Suppressor macrophage treated with lipopolysaccharide for 1 hour (primary cell): Measurements from ENCODE around the gene STARD5.
A peak's percentile ranks its signal among the peaks of the same experiment; 100 is the strongest.

Experiments
- DNase-seq, 3 donors: peaks; one replicate each; pipeline ENCODE4 v3.0.0-alpha.2; 2020 to 2022

Gene STARD5

GRCh38 chr15:81292523-81293001 is 31.4 kb downstream of the STARD5 start:
- DNase-seq = peak in 2 of 3 donors; percentile 37 to 56

GRCh38 chr15:81291916-81292522 is 31.9 kb downstream of the STARD5 start:
- DNase-seq = no peak

GRCh38 chr15:81289910-81290309 is 34.0 kb downstream of the STARD5 start:
- no peak for DNase-seq

GRCh38 chr15:81288616-81289015 is 35.3 kb downstream of the STARD5 start:
- DNase-seq = no peak

- DNase-seq = no peak
These were observed 35.9 kb downstream of the STARD5 start for GRCh38 chr15:81288040-81288439.

GRCh38 chr15:81286621-81287121 is 37.3 kb downstream of the STARD5 start:
- peak; percentile 76 to 83 (median 77) for DNase-seq

- DNase-seq = no peak
These were observed 38.5 kb downstream of the STARD5 start for GRCh38 chr15:81285461-81285860.

- DNase-seq = peak in 2 of 3 donors; percentile 39
These were observed 39.5 kb downstream of the STARD5 start for GRCh38 chr15:81284256-81285031.

- no peak for DNase-seq
These were observed 41.0 kb downstream of the STARD5 start for GRCh38 chr15:81282911-81283310.

GRCh38 chr15:81282606-81282895 is 41.4 kb downstream of the STARD5 start:
- DNase-seq = no peak

GRCh38 chr15:81281766-81282605 is 42.0 kb downstream of the STARD5 start:
- DNase-seq = peak; percentile 47 to 68 (median 66)

- no peak for DNase-seq
These were observed 42.5 kb downstream of the STARD5 start for GRCh38 chr15:81281456-81281735.

GRCh38 chr15:81280696-81281455 is 43.1 kb downstream of the STARD5 start:
- DNase-seq = no peak

- DNase-seq = no peak
These were observed 44.1 kb downstream of the STARD5 start for GRCh38 chr15:81279621-81280485.

GRCh38 chr15:81278306-81279029 is 45.5 kb downstream of the STARD5 start:
- no peak for DNase-seq

GRCh38 chr15:81277851-81278250 is 46.1 kb downstream of the STARD5 start:
- no peak for DNase-seq

- DNase-seq = no peak
These were observed 47.0 kb downstream of the STARD5 start for GRCh38 chr15:81276967-81277366.

- DNase-seq = no peak
These were observed 48.1 kb downstream of the STARD5 start for GRCh38 chr15:81275711-81276392.

- peak; percentile 87 to 88 (median 87) for DNase-seq
These were observed 48.8 kb downstream of the STARD5 start for GRCh38 chr15:81274931-81275707.

- DNase-seq = no peak
These were observed 49.7 kb downstream of the STARD5 start for GRCh38 chr15:81274255-81274654.
